ENCODE results near the gene FBRS.
A peak's percentile ranks its signal among the peaks of the same experiment; 100 is the strongest.
"Not testable (repeated sequence)": the region's sequence is repeated elsewhere in the genome, so short reads cannot be mapped to it uniquely, and the experiment has no call there.

FBRS gene

GRCh38 chr16:30623536-30624283, 34.5 kb upstream of the FBRS start:
- Histone ChIP-seq H3K9ac (ENCODE audit: low read length) (no peak overlapping the region), H3K4me3 (ENCODE audit: low read length) (no peak overlapping the region), H3K27me3 (replicated peaks; ENCODE audit: control insufficient read depth, insufficient read depth, low read length) (no peaks in the 10 kb centered on the region), H3K9me3 (ENCODE audit: control insufficient read depth, low read length) (no peaks in the 10 kb centered on the region), H3K36me3 (ENCODE audit: control insufficient read depth, insufficient read depth, low read length, severe bottlenecking) (no peaks in the 10 kb centered on the region), H3K4me1 (ENCODE audit: control insufficient read depth, insufficient read depth, low read length) (peaks cover 9% of the 10 kb centered on the region)
- no peak for DNase-seq (ENCODE audit: low read depth)

- H3K27me3 ChIP-seq (replicated peaks; ENCODE audit: control insufficient read depth, insufficient read depth, low read length): no peaks in the 10 kb centered on the region
- no peaks in the 10 kb centered on the region for H3K9me3 ChIP-seq (ENCODE audit: control insufficient read depth, low read length)
- no peak overlapping the region for H3K9ac ChIP-seq (ENCODE audit: low read length)
- H3K4me3 ChIP-seq (ENCODE audit: low read length): no peak overlapping the region
- H3K36me3 ChIP-seq (ENCODE audit: control insufficient read depth, insufficient read depth, low read length, severe bottlenecking): no peaks in the 10 kb centered on the region
- no peaks in the 10 kb centered on the region for H3K4me1 ChIP-seq (ENCODE audit: control insufficient read depth, insufficient read depth, low read length)
- DNase-seq (ENCODE audit: low read depth): no peak
Observed at GRCh38 chr16:30626236-30626635, 32.0 kb upstream of the FBRS start.

- peak; percentile 92 for DNase-seq (ENCODE audit: low read depth)
Observed at GRCh38 chr16:30628628-30629540, 29.3 kb upstream of the FBRS start.

DNA sequence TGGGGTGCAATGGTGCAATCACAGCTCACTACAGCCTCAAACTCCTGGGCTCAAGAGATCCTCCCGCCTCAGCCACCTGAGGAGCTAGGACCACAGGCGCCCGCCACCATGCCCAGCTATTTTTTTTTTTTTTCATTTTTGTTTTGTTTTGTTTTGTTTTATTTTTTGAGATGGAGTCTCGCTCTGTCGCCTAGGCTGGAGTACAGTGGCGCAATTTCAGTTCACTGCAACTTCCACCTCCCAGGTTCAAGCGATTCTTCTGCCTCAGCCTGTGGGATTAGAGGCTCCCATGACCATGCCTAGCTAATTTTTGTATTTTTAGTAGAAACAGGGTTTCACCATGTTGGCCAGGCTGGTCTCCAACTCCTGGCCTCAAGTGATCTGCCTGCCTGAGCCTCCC, 25.8 kb upstream of the FBRS start:
- not testable (repeated sequence) for DNase-seq (ENCODE audit: low read depth); H3K9ac ChIP-seq (ENCODE audit: low read length); H3K4me3 ChIP-seq (ENCODE audit: low read length); H3K4me1 ChIP-seq (ENCODE audit: control insufficient read depth, insufficient read depth, low read length); H3K9me3 ChIP-seq (ENCODE audit: control insufficient read depth, low read length); H3K36me3 ChIP-seq (ENCODE audit: control insufficient read depth, insufficient read depth, low read length, severe bottlenecking); H3K27me3 ChIP-seq (replicated peaks; ENCODE audit: control insufficient read depth, insufficient read depth, low read length)

More at GRCh38 chr16:30628628-30629540, 29.3 kb upstream of the FBRS start:
- Histone ChIP-seq H3K4me3 (ENCODE audit: low read length) (no peak overlapping the region), H3K9ac (ENCODE audit: low read length) (no peak overlapping the region), H3K4me1 (ENCODE audit: control insufficient read depth, insufficient read depth, low read length) (no peaks in the 10 kb centered on the region), H3K36me3 (ENCODE audit: control insufficient read depth, insufficient read depth, low read length, severe bottlenecking) (no peaks in the 10 kb centered on the region), H3K27me3 (replicated peaks; ENCODE audit: control insufficient read depth, insufficient read depth, low read length) (no peaks in the 10 kb centered on the region), H3K9me3 (ENCODE audit: control insufficient read depth, low read length) (no peaks in the 10 kb centered on the region)

GRCh38 chr16:30633526-30633925, 24.7 kb upstream of the FBRS start:
- no peak for DNase-seq (ENCODE audit: low read depth)
- Histone ChIP-seq H3K9ac (ENCODE audit: low read length) (peak overlapping the region; percentile 90), H3K9me3 (ENCODE audit: control insufficient read depth, low read length) (no peaks in the 10 kb centered on the region), H3K4me3 (ENCODE audit: low read length) (peak overlapping the region; percentile 93), H3K27me3 (replicated peaks; ENCODE audit: control insufficient read depth, insufficient read depth, low read length) (no peaks in the 10 kb centered on the region), H3K4me1 (ENCODE audit: control insufficient read depth, insufficient read depth, low read length) (peaks cover 6% of the 10 kb centered on the region), H3K36me3 (ENCODE audit: control insufficient read depth, insufficient read depth, low read length, severe bottlenecking) (no peaks in the 10 kb centered on the region)

DNA sequence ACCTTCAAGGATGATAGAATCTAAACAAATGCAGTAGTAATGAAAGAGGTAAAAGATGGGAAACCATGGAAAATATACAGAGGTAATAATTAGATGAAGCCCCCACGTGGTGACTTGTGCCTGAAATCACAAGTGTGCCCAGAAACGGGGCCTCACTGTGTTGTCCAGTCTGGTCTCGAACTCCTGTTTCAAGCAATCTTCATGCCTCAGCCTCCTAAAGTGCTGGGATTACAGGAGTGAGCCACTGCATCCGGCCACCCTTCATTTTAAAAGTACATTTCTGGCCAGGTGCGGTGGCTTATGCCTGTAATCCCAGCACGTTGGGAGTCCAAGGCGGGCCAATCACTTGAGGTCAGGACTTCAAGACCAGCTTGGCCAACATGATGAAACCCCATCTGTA, 21.6 kb upstream of the FBRS start:
- peaks cover 6% of the 10 kb centered on the region for H3K4me1 ChIP-seq (ENCODE audit: control insufficient read depth, insufficient read depth, low read length)
- no peak for DNase-seq (ENCODE audit: low read depth)
- H3K9ac ChIP-seq (ENCODE audit: low read length): no peak overlapping the region
- H3K36me3 ChIP-seq (ENCODE audit: control insufficient read depth, insufficient read depth, low read length, severe bottlenecking): no peaks in the 10 kb centered on the region
- H3K9me3 ChIP-seq (ENCODE audit: control insufficient read depth, low read length): no peaks in the 10 kb centered on the region
- H3K4me3 ChIP-seq (ENCODE audit: low read length): no peak overlapping the region
- H3K27me3 ChIP-seq (replicated peaks; ENCODE audit: control insufficient read depth, insufficient read depth, low read length): no peaks in the 10 kb centered on the region

DNA sequence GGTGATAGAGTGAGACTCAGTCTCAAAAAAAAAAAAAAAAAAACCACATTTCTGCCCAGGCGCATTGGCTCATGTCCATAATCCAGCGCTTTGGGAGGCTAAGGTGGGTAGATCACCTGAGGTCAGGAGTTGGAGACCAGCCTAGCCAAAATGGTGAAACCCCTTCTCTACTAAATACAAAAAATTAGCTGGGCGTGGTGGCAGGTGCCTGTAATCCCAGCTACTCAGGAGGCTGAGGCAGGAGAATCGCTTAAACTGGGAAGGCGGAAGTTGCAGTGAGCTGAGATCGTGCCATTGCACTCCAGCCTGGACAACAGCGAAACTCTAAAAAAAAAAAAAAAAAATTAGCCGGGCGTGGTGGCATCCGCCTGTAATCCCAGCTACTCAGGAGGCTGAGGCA, 21.1 kb upstream of the FBRS start:
- DNase-seq (ENCODE audit: low read depth); H3K4me3 ChIP-seq (ENCODE audit: low read length); H3K9me3 ChIP-seq (ENCODE audit: control insufficient read depth, low read length); H3K27me3 ChIP-seq (replicated peaks; ENCODE audit: control insufficient read depth, insufficient read depth, low read length); H3K4me1 ChIP-seq (ENCODE audit: control insufficient read depth, insufficient read depth, low read length); H3K36me3 ChIP-seq (ENCODE audit: control insufficient read depth, insufficient read depth, low read length, severe bottlenecking); H3K9ac ChIP-seq (ENCODE audit: low read length): not testable (repeated sequence)

DNA sequence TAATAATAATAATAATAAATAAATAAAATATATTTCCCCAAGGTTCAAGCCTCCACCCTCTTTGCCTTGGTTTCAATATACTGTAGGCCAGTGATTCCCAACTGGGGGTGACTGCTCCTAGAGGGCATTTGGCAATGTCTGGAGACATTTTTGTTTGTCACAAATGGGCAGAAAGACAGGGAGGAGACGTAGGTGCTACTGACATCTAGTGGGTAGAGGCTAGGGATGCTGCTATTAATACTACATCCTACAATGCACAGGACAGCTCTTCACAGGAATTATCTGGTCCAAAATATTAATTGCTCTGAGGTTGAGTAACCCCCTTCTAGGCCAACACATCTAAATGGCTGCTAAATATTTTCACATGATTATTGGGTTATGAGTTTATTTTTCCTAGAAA, 20.3 kb upstream of the FBRS start:
- Histone ChIP-seq H3K4me1 (ENCODE audit: control insufficient read depth, insufficient read depth, low read length) (peaks cover 6% of the 10 kb centered on the region), H3K9me3 (ENCODE audit: control insufficient read depth, low read length) (no peaks in the 10 kb centered on the region), H3K36me3 (ENCODE audit: control insufficient read depth, insufficient read depth, low read length, severe bottlenecking) (no peaks in the 10 kb centered on the region), H3K4me3 (ENCODE audit: low read length) (no peak overlapping the region), H3K9ac (ENCODE audit: low read length) (no peak overlapping the region), H3K27me3 (replicated peaks; ENCODE audit: control insufficient read depth, insufficient read depth, low read length) (no peaks in the 10 kb centered on the region)
- DNase-seq (ENCODE audit: low read depth): peak; percentile 56

- H3K9me3 ChIP-seq (ENCODE audit: control insufficient read depth, low read length): no peaks in the 10 kb centered on the region
- no peak overlapping the region for H3K4me3 ChIP-seq (ENCODE audit: low read length)
- no peak overlapping the region for H3K9ac ChIP-seq (ENCODE audit: low read length)
- H3K4me1 ChIP-seq (ENCODE audit: control insufficient read depth, insufficient read depth, low read length): no peaks in the 10 kb centered on the region
- H3K36me3 ChIP-seq (ENCODE audit: control insufficient read depth, insufficient read depth, low read length, severe bottlenecking): no peaks in the 10 kb centered on the region
- no peak for DNase-seq (ENCODE audit: low read depth)
- no peaks in the 10 kb centered on the region for H3K27me3 ChIP-seq (replicated peaks; ENCODE audit: control insufficient read depth, insufficient read depth, low read length)
Observed at GRCh38 chr16:30641378-30641982, 16.8 kb upstream of the FBRS start.

GRCh38 chr16:30644334-30644830, 13.8 kb upstream of the FBRS start:
- no peak for DNase-seq (ENCODE audit: low read depth)

GRCh38 chr16:30645727-30646126, 12.5 kb upstream of the FBRS start:
- Histone ChIP-seq H3K27me3 (replicated peaks; ENCODE audit: control insufficient read depth, insufficient read depth, low read length) (no peaks in the 10 kb centered on the region), H3K9me3 (ENCODE audit: control insufficient read depth, low read length) (no peaks in the 10 kb centered on the region)

More at GRCh38 chr16:30644334-30644830, 13.8 kb upstream of the FBRS start:
- H3K27me3 ChIP-seq (replicated peaks; ENCODE audit: control insufficient read depth, insufficient read depth, low read length): no peaks in the 10 kb centered on the region
- no peaks in the 10 kb centered on the region for H3K36me3 ChIP-seq (ENCODE audit: control insufficient read depth, insufficient read depth, low read length, severe bottlenecking)
- no peak overlapping the region for H3K4me3 ChIP-seq (ENCODE audit: low read length)
- no peak overlapping the region for H3K9ac ChIP-seq (ENCODE audit: low read length)
- H3K4me1 ChIP-seq (ENCODE audit: control insufficient read depth, insufficient read depth, low read length): no peaks in the 10 kb centered on the region
- no peaks in the 10 kb centered on the region for H3K9me3 ChIP-seq (ENCODE audit: control insufficient read depth, low read length)

More at GRCh38 chr16:30645727-30646126, 12.5 kb upstream of the FBRS start:
- Histone ChIP-seq H3K4me1 (ENCODE audit: control insufficient read depth, insufficient read depth, low read length) (peaks cover 6% of the 10 kb centered on the region), H3K36me3 (ENCODE audit: control insufficient read depth, insufficient read depth, low read length, severe bottlenecking) (no peaks in the 10 kb centered on the region), H3K9ac (ENCODE audit: low read length) (no peak overlapping the region), H3K4me3 (ENCODE audit: low read length) (no peak overlapping the region)
- DNase-seq (ENCODE audit: low read depth): no peak

All from adipocyte (in vitro differentiated cells).